Measurements from ENCODE around the gene CNDP1. TPM values are rescaled to one million over a fixed set of nuclear protein-coding genes. Genes with fewer than 3 reads are reported as not detected.

The CNDP1 gene
- total RNA-seq, 1 experiment from 2014 or later: not detected

- Histone ChIP-seq H3K9ac (ENCODE audit: low read length) (no peak overlapping the region), H3K9me2 (replicated peaks; ENCODE audit: insufficient read depth, low read length) (no peaks in the 10 kb centered on the region), H3K36me3 (ENCODE audit: insufficient read depth, low read length) (peaks cover 70% of the 10 kb centered on the region), H3K79me2 (ENCODE audit: low read length) (no peaks in the 10 kb centered on the region; the same call in 1 of the 2 replicates), H3K4me1 (ENCODE audit: low read length) (no peaks in the 10 kb centered on the region), H2AFZ (ENCODE audit: low read length) (no peak overlapping the region), H3K27me3 (ENCODE audit: low read length) (no peaks in the 10 kb centered on the region), H3K27ac (ENCODE audit: low read length) (no peak overlapping the region), H3K4me3 (ENCODE audit: low read length) (no peak overlapping the region), H4K20me1 (ENCODE audit: insufficient read depth, low read depth, low read length) (peaks cover 40% of the 10 kb centered on the region), H3K9me3 (ENCODE audit: low read length) (no peaks in the 10 kb centered on the region), H3K4me2 (ENCODE audit: low read depth, low read length, poor library complexity, severe bottlenecking) (no peak overlapping the region)
- DNase-seq: no peak
Measured at GRCh38 chr18:74514860-74515495, 19.3 kb upstream of the CNDP1 start.

GRCh38 chr18:74515620-74516231 is 18.6 kb upstream of the CNDP1 start:
- H3K36me3 ChIP-seq (ENCODE audit: insufficient read depth, low read length): peaks cover 68% of the 10 kb centered on the region
- no peaks in the 10 kb centered on the region for H3K27me3 ChIP-seq (ENCODE audit: low read length)
- no peaks in the 10 kb centered on the region for H3K4me1 ChIP-seq (ENCODE audit: low read length)
- H3K9ac ChIP-seq (ENCODE audit: low read length): no peak overlapping the region
- no peaks in the 10 kb centered on the region for H3K9me3 ChIP-seq (ENCODE audit: low read length)
- no peaks in the 10 kb centered on the region for H3K9me2 ChIP-seq (replicated peaks; ENCODE audit: insufficient read depth, low read length)
- H3K4me2 ChIP-seq (ENCODE audit: low read depth, low read length, poor library complexity, severe bottlenecking): no peak overlapping the region
- H3K79me2 ChIP-seq (ENCODE audit: low read length): no peaks in the 10 kb centered on the region; the same call in 1 of the 2 replicates
- DNase-seq: no peak
- no peak overlapping the region for H3K4me3 ChIP-seq (ENCODE audit: low read length)
- H3K27ac ChIP-seq (ENCODE audit: low read length): no peak overlapping the region
- no peak overlapping the region for H2AFZ ChIP-seq (ENCODE audit: low read length)
- H4K20me1 ChIP-seq (ENCODE audit: insufficient read depth, low read depth, low read length): peaks cover 36% of the 10 kb centered on the region

- no peak overlapping the region for H3K4me3 ChIP-seq (ENCODE audit: low read length)
Measured at GRCh38 chr18:74516271-74517235, 17.7 kb upstream of the CNDP1 start.

GRCh38 chr18:74517236-74517630 is 17.1 kb upstream of the CNDP1 start:
- Histone ChIP-seq H3K4me2 (ENCODE audit: low read depth, low read length, poor library complexity, severe bottlenecking) (no peak overlapping the region), H3K9me3 (ENCODE audit: low read length) (no peaks in the 10 kb centered on the region), H3K36me3 (ENCODE audit: insufficient read depth, low read length) (peaks cover 64% of the 10 kb centered on the region), H4K20me1 (ENCODE audit: insufficient read depth, low read depth, low read length) (peaks cover 35% of the 10 kb centered on the region), H3K27me3 (ENCODE audit: low read length) (no peaks in the 10 kb centered on the region), H2AFZ (ENCODE audit: low read length) (no peak overlapping the region), H3K4me1 (ENCODE audit: low read length) (no peaks in the 10 kb centered on the region), H3K27ac (ENCODE audit: low read length) (no peak overlapping the region), H3K79me2 (ENCODE audit: low read length) (no peaks in the 10 kb centered on the region; the same call in 1 of the 2 replicates), H3K9ac (ENCODE audit: low read length) (no peak overlapping the region), H3K9me2 (replicated peaks; ENCODE audit: insufficient read depth, low read length) (no peaks in the 10 kb centered on the region), H3K4me3 (ENCODE audit: low read length) (no peak overlapping the region)
- DNase-seq: no peak

More at GRCh38 chr18:74516271-74517235, 17.7 kb upstream of the CNDP1 start:
- Histone ChIP-seq H3K36me3 (ENCODE audit: insufficient read depth, low read length) (peaks cover 68% of the 10 kb centered on the region), H3K79me2 (ENCODE audit: low read length) (no peaks in the 10 kb centered on the region; the same call in 1 of the 2 replicates), H4K20me1 (ENCODE audit: insufficient read depth, low read depth, low read length) (peaks cover 35% of the 10 kb centered on the region), H3K27me3 (ENCODE audit: low read length) (no peaks in the 10 kb centered on the region), H3K27ac (ENCODE audit: low read length) (no peak overlapping the region), H3K9me2 (replicated peaks; ENCODE audit: insufficient read depth, low read length) (no peaks in the 10 kb centered on the region), H3K9me3 (ENCODE audit: low read length) (no peaks in the 10 kb centered on the region), H3K9ac (ENCODE audit: low read length) (no peak overlapping the region), H3K4me2 (ENCODE audit: low read depth, low read length, poor library complexity, severe bottlenecking) (no peak overlapping the region), H3K4me1 (ENCODE audit: low read length) (no peaks in the 10 kb centered on the region), H2AFZ (ENCODE audit: low read length) (no peak overlapping the region)
- DNase-seq: no peak

- DNase-seq: no peak
- Histone ChIP-seq H3K9me3 (ENCODE audit: low read length) (no peaks in the 10 kb centered on the region), H4K20me1 (ENCODE audit: insufficient read depth, low read depth, low read length) (peaks cover 26% of the 10 kb centered on the region), H3K36me3 (ENCODE audit: insufficient read depth, low read length) (peaks cover 55% of the 10 kb centered on the region), H3K9ac (ENCODE audit: low read length) (no peak overlapping the region), H3K27ac (ENCODE audit: low read length) (no peak overlapping the region), H3K4me3 (ENCODE audit: low read length) (no peak overlapping the region), H2AFZ (ENCODE audit: low read length) (no peak overlapping the region), H3K9me2 (replicated peaks; ENCODE audit: insufficient read depth, low read length) (no peaks in the 10 kb centered on the region), H3K27me3 (ENCODE audit: low read length) (no peaks in the 10 kb centered on the region), H3K4me1 (ENCODE audit: low read length) (no peaks in the 10 kb centered on the region), H3K4me2 (ENCODE audit: low read depth, low read length, poor library complexity, severe bottlenecking) (no peak overlapping the region), H3K79me2 (ENCODE audit: low read length) (no peaks in the 10 kb centered on the region)
Measured at GRCh38 chr18:74518456-74519295, 15.6 kb upstream of the CNDP1 start.

GRCh38 chr18:74519320-74520095 is 14.8 kb upstream of the CNDP1 start:
- no peaks in the 10 kb centered on the region for H3K9me3 ChIP-seq (ENCODE audit: low read length)
- no peak for DNase-seq
- H3K4me2 ChIP-seq (ENCODE audit: low read depth, low read length, poor library complexity, severe bottlenecking): no peak overlapping the region
- no peak overlapping the region for H3K27ac ChIP-seq (ENCODE audit: low read length)
- no peaks in the 10 kb centered on the region for H3K4me1 ChIP-seq (ENCODE audit: low read length)
- no peak overlapping the region for H3K4me3 ChIP-seq (ENCODE audit: low read length)
- H2AFZ ChIP-seq (ENCODE audit: low read length): no peak overlapping the region
- peaks cover 26% of the 10 kb centered on the region for H4K20me1 ChIP-seq (ENCODE audit: insufficient read depth, low read depth, low read length)
- H3K79me2 ChIP-seq (ENCODE audit: low read length): no peaks in the 10 kb centered on the region
- peaks cover 55% of the 10 kb centered on the region for H3K36me3 ChIP-seq (ENCODE audit: insufficient read depth, low read length)
- no peak overlapping the region for H3K9ac ChIP-seq (ENCODE audit: low read length)
- H3K27me3 ChIP-seq (ENCODE audit: low read length): no peaks in the 10 kb centered on the region
- H3K9me2 ChIP-seq (replicated peaks; ENCODE audit: insufficient read depth, low read length): no peaks in the 10 kb centered on the region

- peaks cover 49% of the 10 kb centered on the region for H3K36me3 ChIP-seq (ENCODE audit: insufficient read depth, low read length)
Measured at GRCh38 chr18:74520096-74520833, 14.0 kb upstream of the CNDP1 start.

More at GRCh38 chr18:74520096-74520833, 14.0 kb upstream of the CNDP1 start:
- Histone ChIP-seq H3K4me2 (ENCODE audit: low read depth, low read length, poor library complexity, severe bottlenecking) (no peak overlapping the region), H3K9me3 (ENCODE audit: low read length) (no peaks in the 10 kb centered on the region), H3K4me3 (ENCODE audit: low read length) (no peak overlapping the region), H3K27me3 (ENCODE audit: low read length) (no peaks in the 10 kb centered on the region), H3K79me2 (ENCODE audit: low read length) (no peaks in the 10 kb centered on the region), H4K20me1 (ENCODE audit: insufficient read depth, low read depth, low read length) (peaks cover 23% of the 10 kb centered on the region), H3K9ac (ENCODE audit: low read length) (no peak overlapping the region), H2AFZ (ENCODE audit: low read length) (no peak overlapping the region), H3K9me2 (replicated peaks; ENCODE audit: insufficient read depth, low read length) (no peaks in the 10 kb centered on the region), H3K4me1 (ENCODE audit: low read length) (no peaks in the 10 kb centered on the region), H3K27ac (ENCODE audit: low read length) (no peak overlapping the region)
- no peak for DNase-seq

All from Karpas-422 (cell line).